GM19452 (cell line): ENCODE measurements around the gene MSANTD2.
A peak's percentile ranks its signal among the peaks of the same experiment; 100 is the strongest.

Source experiments
- ATAC-seq: cut with Tn5 transposase; IDR thresholded peaks from one replicate; pipeline ENCODE4 v1.9.1; 2021; ENCODE audit not compliant: unreplicated experiment

MSANTD2 gene

GRCh38 chr11:124738713-124739478 lies 61.3 kb downstream of the MSANTD2 start:
- no peak for ATAC-seq

- no peak for ATAC-seq
Observed at GRCh38 chr11:124737638-124738305, 62.4 kb downstream of the MSANTD2 start.

- ATAC-seq = no peak
Observed at GRCh38 chr11:124736736-124737135, 63.5 kb downstream of the MSANTD2 start.

- ATAC-seq = no peak
Observed at GRCh38 chr11:124732230-124732629, 68.0 kb downstream of the MSANTD2 start.

GRCh38 chr11:124729571-124729970 lies 70.6 kb downstream of the MSANTD2 start:
- ATAC-seq = no peak

GRCh38 chr11:124728134-124728533 lies 72.1 kb downstream of the MSANTD2 start:
- ATAC-seq = no peak

GRCh38 chr11:124727474-124727873 lies 72.7 kb downstream of the MSANTD2 start:
- ATAC-seq = no peak

GRCh38 chr11:124725719-124726105 lies 74.5 kb downstream of the MSANTD2 start:
- ATAC-seq = peak; percentile 10

- peak; percentile 98 for ATAC-seq
Observed at GRCh38 chr11:124724979-124725718, 75.1 kb downstream of the MSANTD2 start.

GRCh38 chr11:124722176-124722575 lies 78.0 kb downstream of the MSANTD2 start:
- ATAC-seq = no peak

- ATAC-seq = no peak
Observed at GRCh38 chr11:124719534-124719933, 80.7 kb downstream of the MSANTD2 start.

GRCh38 chr11:124718801-124719200 lies 81.4 kb downstream of the MSANTD2 start:
- ATAC-seq = no peak

- peak; percentile 45 for ATAC-seq
Observed at GRCh38 chr11:124717786-124718651, 82.2 kb downstream of the MSANTD2 start.

- ATAC-seq = no peak
Observed at GRCh38 chr11:124717421-124717785, 82.8 kb downstream of the MSANTD2 start.

GRCh38 chr11:124716591-124716990 lies 83.6 kb downstream of the MSANTD2 start:
- ATAC-seq = no peak
